KMS-11 (cell line): ENCODE measurements around the gene DENND1A.

Source experiments
- H2AFZ ChIP-seq: fragments of 200-600 bp; sonication (generic); 2 replicates; pipeline ENCODE4 v1.6.1; 2016; ENCODE audit warnings: antibody characterized with exemption, mixed run types, low read depth
- H3K27ac ChIP-seq: fragments of 200-600 bp; sonication (generic); 2 replicates; pipeline ENCODE4 v1.6.1; 2016; ENCODE audit warnings: mild to moderate bottlenecking, mixed run types
- H3K27me3 ChIP-seq: fragments of 200-600 bp; sonication (generic); 2 replicates; pipeline ENCODE4 v1.6.1; 2017; ENCODE audit warnings: mild to moderate bottlenecking, low read depth, mixed run types, moderate library complexity; ENCODE audit not compliant: insufficient read depth
- H3K36me3 ChIP-seq: fragments of 200-600 bp; sonication (generic); 2 replicates; pipeline ENCODE4 v1.6.1; 2017; ENCODE audit warnings: mild to moderate bottlenecking, mixed run types; ENCODE audit not compliant: insufficient read depth
- H3K4me1 ChIP-seq: fragments of 200-600 bp; sonication (generic); 2 replicates; pipeline ENCODE4 v1.6.1; 2016; ENCODE audit warnings: mild to moderate bottlenecking, low read depth, mixed run types; ENCODE audit not compliant: poor library complexity, severe bottlenecking
- H3K4me2 ChIP-seq: fragments of 200-600 bp; sonication (generic); 2 replicates; pipeline ENCODE4 v1.7.0; 2016; ENCODE audit warnings: mild to moderate bottlenecking, mixed run types
- H3K4me3 ChIP-seq: fragments of 200-600 bp; sonication (generic); IDR thresholded peaks from 2 replicates; pipeline ENCODE4 v1.6.1; 2017; ENCODE audit warnings: low read depth, low read length, mixed read lengths; ENCODE audit not compliant: insufficient read depth
- H3K79me2 ChIP-seq: fragments of 200-600 bp; sonication (generic); 2 replicates; pipeline ENCODE4 v1.6.1; 2016; ENCODE audit warnings: low read depth, mixed run types; ENCODE audit not compliant: insufficient read depth
- H3K9ac ChIP-seq: fragments of 200-600 bp; sonication (generic); 2 replicates; pipeline ENCODE4 v1.6.1; 2016; ENCODE audit warnings: mild to moderate bottlenecking, mixed run types
- H4K20me1 ChIP-seq: fragments of 200-600 bp; sonication (generic); 2 replicates; pipeline ENCODE4 v1.6.1; 2016; ENCODE audit warnings: mild to moderate bottlenecking, mixed run types; ENCODE audit not compliant: insufficient read depth
- CTCF ChIP-seq: fragments of 200-600 bp; sonication (generic); conservative IDR thresholded peaks from 2 replicates; pipeline ENCODE4 v1.6.1; 2017; ENCODE audit warnings: low read depth, mild to moderate bottlenecking, antibody characterized with exemption, low read length, moderate library complexity, mixed read lengths

Gene DENND1A

GRCh38 chr9:123965801-123966686, 36.1 kb upstream of the DENND1A start:
- Histone ChIP-seq H3K4me1 (no peaks in the 10 kb centered on the region), H3K9ac (no peak overlapping the region), H4K20me1 (no peaks in the 10 kb centered on the region), H3K27me3 (no peaks in the 10 kb centered on the region), H2AFZ (no peak overlapping the region), H3K36me3 (no peaks in the 10 kb centered on the region), H3K79me2 (no peaks in the 10 kb centered on the region), H3K4me3 (no peak overlapping the region), H3K4me2 (no peak overlapping the region), H3K27ac (no peak overlapping the region)
- no peak for TF ChIP-seq CTCF

- no peaks in the 10 kb centered on the region for H3K4me1 ChIP-seq
- H2AFZ ChIP-seq: no peak overlapping the region
- H4K20me1 ChIP-seq: no peaks in the 10 kb centered on the region
- no peaks in the 10 kb centered on the region for H3K27me3 ChIP-seq
- no peak overlapping the region for H3K4me3 ChIP-seq
- H3K9ac ChIP-seq: no peak overlapping the region
- TF ChIP-seq CTCF: no peak
- H3K36me3 ChIP-seq: no peaks in the 10 kb centered on the region
- H3K4me2 ChIP-seq: no peak overlapping the region
- no peak overlapping the region for H3K27ac ChIP-seq
- no peaks in the 10 kb centered on the region for H3K79me2 ChIP-seq
These were observed 34.8 kb upstream of the DENND1A start for GRCh38 chr9:123964761-123965160.

GRCh38 chr9:123960965-123961364, 31.0 kb upstream of the DENND1A start:
- H3K4me2 ChIP-seq: no peak overlapping the region
- no peaks in the 10 kb centered on the region for H3K27me3 ChIP-seq
- H2AFZ ChIP-seq: no peak overlapping the region
- H4K20me1 ChIP-seq: no peaks in the 10 kb centered on the region
- TF ChIP-seq CTCF: no peak
- no peak overlapping the region for H3K27ac ChIP-seq
- H3K4me3 ChIP-seq: no peak overlapping the region
- H3K4me1 ChIP-seq: no peaks in the 10 kb centered on the region
- no peaks in the 10 kb centered on the region for H3K36me3 ChIP-seq
- no peak overlapping the region for H3K9ac ChIP-seq
- H3K79me2 ChIP-seq: no peaks in the 10 kb centered on the region

- TF ChIP-seq CTCF: peak; percentile 22; the same call in 1 of the 2 replicates
- H4K20me1 ChIP-seq: no peaks in the 10 kb centered on the region
- H3K36me3 ChIP-seq: no peaks in the 10 kb centered on the region
- no peak overlapping the region for H2AFZ ChIP-seq
- H3K79me2 ChIP-seq: no peaks in the 10 kb centered on the region
- no peak overlapping the region for H3K4me3 ChIP-seq
- H3K27ac ChIP-seq: no peak overlapping the region
- H3K4me2 ChIP-seq: no peak overlapping the region
- no peaks in the 10 kb centered on the region for H3K27me3 ChIP-seq
- H3K4me1 ChIP-seq: no peaks in the 10 kb centered on the region
- no peak overlapping the region for H3K9ac ChIP-seq
These were observed 30.4 kb upstream of the DENND1A start for GRCh38 chr9:123960366-123960765.
